Hematopoietic multipotent progenitor cell treated with erythropoietin and hydrocortisone succinate and interleukin-3 and kit ligand, for 4 days (in vitro differentiated cells): ENCODE results near the gene P2RY14.

Experiments
- DNase-seq: peaks from one replicate; pipeline ENCODE4 v3.0.0-alpha.2; 2015

P2RY14 gene

GRCh38 chr3:151210676-151211381, 67.5 kb downstream of the P2RY14 start:
- DNase-seq: peak; percentile 64

- peak; percentile 31 for DNase-seq
These were observed 68.7 kb downstream of the P2RY14 start for GRCh38 chr3:151209654-151210053.

DNA sequence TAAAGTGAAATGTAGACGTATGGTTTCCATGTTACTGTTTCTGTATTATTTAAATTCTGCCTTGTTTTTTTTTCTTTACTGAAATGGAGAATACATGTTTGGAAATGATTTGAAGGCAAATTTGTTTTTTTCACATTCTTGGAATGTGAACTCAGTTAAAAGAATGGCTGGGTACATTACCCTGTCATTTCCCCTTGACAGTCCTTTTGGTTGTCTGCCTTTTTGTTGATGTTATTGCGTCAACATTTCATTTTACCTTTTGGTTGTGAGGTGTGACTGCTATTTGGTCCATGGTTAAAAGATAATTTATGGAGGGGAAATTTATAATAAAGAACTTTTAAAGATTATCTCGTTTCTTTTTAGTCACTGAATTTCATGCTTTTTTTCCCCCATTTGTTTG, 72.1 kb downstream of the P2RY14 start:
- DNase-seq: no peak

GRCh38 chr3:151205482-151205881, 72.9 kb downstream of the P2RY14 start:
- no peak for DNase-seq

DNA sequence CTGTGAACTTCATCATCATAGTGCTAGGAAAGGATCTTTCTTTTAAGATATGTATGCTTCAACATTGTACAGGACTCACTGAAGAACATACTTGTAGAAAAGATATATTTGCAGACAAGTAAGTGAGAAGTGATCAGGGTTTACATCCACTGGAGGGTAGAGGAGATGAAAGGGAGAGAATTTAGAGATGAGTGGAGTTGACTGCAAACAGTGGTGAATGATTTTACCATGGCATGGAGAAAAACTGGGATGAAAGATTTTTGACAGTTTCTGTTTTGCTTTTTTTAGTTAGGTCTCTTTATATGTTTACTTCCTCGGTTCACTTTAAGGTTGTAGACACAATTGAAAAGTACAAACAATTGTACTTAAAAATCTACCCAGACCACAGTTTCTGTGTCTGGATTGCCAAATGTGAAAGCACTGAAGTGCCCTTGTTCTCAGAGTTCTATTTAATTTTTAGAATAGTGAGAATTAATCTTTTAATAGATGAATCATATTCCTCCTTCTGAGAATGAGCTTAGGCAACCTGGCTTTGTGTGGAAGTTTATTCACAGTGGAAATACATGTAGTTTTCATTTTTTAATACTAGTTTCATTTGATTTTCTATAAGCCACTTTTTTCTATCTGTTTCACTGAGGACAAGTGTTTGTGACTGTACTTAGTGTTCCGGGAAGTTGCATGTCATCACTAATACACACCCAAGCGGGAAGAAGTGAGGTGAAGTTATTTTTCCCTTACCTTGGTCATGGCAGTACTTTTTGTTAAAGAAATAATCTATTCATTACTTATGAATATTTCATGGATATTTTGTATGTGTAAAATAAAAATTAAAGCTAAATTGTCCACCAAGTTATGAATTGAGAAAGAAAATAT, 73.6 kb downstream of the P2RY14 start:
- no peak for DNase-seq

- peak; percentile 28 for DNase-seq
These were observed 75.3 kb downstream of the P2RY14 start, which contains the start of gene GPR171 for GRCh38 chr3:151203051-151203420. Gene GPR171, minus strand, starts transcription at chr3:151203216. Its CDS starts 3,830 bp downstream, at chr3:151199386.

DNA sequence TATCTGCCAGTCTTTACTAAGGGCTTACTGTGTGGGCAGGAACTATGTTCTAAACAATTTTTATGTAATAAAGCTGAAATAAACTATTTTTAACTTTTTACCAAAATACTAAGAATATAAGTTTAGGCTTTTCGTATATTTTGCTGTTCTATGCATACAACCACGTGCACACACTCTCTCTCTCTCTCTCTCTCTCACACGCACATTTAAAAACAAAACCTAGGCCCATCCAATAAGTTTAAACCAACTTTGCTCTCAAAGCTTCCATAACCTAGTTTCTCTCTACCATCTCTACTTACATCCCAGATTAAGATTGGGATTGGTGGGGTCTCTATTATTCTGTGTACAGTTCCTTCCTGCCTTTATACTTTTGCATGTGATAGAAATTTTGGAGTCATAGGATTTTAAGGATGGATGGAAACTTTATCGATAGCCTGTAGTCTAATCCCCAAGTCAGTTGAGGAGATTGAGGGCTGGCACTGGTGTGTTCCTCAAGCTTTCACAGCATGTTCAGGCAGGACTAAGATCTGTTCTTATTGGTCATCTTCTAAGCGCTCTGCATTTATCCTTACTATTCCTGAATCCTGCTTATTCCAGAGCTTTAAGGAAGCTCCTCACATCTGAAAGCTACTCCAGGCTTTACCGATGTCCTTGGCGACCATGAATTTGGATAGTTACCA, 77.2 kb downstream of the P2RY14 start:
- DNase-seq: no peak

DNA sequence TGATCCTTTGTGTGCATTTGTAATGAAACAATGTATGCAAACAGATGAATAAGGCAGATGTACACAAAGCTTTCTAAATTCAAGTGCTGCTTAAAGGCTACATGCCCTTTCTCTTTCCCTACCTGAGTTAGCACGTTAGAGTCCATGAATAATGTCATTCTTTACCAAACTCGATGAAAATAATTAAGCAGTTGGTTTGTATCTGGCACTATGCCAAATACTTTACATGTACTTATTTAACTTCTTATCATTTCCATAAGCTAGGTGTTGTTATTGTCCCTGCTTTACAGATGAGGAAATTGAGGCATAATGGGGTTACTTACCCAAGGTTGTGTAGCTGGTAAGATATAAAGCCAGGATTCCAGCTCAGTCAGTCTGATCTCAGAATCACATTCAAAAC, 77.8 kb downstream of the P2RY14 start:
- DNase-seq: no peak

DNA sequence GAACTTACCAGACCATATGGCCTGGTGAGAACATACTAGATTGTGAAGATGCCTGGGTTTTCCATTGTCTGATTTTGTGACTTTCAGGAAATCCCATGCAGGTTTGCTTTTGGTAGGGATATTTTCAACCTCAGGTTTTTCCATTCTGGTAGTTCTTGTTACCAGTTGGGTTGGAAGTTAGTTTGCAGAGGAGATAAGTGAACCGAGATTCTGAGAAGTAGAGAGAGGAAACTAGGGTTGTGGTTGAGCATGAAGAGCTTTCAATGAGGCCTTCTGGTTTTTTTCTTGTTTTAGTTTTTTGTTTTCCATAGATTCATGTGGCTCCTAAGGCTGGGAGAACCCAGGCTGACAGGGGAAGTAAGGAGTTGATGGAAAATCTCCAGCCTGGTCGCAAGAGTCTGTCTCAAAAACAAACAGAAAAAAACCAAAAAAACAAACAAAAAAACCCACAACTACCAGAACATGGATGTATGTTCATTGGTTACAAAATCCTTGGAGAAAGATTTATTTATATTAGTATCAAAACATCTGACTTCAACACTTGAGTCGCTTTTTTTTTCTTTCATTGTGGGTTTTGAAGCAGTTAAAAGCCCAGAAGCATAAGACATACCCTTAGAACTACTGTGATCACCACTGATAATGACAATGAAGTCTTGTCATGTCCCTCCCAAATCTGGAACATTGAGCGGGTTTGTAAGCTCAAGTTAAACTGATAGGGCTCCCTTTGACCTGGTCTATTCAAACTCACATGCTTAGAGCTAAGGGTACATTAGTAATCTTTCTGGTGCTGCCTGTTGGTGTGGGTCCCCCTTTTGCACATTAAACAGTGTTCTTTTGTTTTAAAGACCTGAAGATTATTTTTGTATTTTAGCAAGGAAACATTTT, 78.5 kb downstream of the P2RY14 start:
- DNase-seq: peak; percentile 39

DNA sequence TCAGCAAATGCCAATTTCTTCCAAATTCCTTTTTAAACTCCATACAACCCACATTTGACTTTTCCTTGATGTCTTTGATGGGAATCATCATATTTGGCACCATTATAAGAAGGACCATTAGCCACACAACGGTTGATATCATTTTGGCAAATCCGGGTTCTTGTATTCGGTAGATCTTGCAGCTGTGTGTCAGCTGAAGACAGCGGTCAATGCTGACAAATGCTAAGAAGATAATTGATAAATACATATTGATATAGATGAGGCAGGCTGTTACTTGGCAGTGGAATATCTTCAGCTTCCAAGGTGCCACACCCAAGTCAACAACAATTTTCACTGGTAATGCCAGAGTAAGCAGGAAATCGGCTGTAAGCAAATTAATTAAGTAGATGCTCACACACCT, 79.5 kb downstream of the P2RY14 start:
- no peak for DNase-seq

DNA sequence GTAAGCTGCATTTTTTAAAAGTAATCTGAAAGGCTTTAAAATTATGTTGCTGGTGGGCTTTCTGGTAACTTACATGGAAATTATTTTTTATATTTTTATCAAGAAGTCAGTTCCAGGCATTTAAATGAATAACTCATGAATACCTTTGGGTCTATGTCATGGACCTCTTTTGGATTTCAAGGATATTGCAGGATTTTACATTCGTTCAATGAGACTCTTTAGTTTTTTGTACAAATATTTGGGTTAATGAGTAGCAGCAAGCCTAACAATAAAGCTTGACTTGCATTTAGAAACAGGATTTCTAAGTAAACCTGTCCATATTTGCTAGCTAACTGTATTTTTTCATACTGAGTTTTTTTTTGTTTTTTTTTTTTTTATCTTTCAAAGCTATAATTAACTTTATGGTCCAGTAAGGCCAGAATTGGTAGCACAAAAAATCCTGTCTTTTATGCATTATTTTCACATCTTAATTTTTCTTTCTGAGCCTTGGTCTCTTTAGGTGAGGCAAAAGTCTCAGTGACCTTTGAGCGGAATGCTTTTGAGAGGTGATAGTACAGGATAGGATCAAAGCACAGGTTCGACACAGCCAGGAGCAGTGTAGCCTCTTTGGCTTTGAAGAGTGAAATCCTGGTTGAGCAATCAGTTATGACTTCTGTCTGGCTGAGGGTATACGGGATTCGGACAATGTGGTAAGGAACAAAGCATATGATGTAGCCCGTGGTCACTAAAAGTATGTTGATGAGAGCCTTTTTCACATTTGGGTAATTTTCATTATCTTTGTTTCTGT, 80.2 kb downstream of the P2RY14 start:
- no peak for DNase-seq

- no peak for DNase-seq
These were observed 81.1 kb downstream of the P2RY14 start for GRCh38 chr3:151197228-151197627.

- DNase-seq: no peak
These were observed 81.9 kb downstream of the P2RY14 start for GRCh38 chr3:151196434-151196833.

DNA sequence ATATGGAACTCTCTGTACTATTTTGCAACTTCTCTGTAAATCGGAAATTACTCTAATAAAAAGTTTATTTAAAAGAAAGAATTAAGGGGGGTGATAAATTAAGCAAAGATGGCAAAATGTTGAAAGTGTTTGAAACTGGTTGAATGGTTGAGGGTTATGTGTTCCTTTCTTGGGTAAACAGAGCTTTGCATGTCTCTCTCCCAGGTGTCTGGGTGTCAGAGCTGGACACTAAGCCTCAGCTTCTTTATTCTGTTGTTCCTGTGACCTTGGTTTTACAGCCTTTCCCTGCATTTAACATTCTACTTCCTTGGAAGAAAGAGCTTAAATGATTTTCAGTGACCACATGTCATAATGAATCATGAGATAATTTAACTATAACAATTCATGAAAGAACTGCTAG, 82.5 kb downstream of the P2RY14 start:
- DNase-seq: no peak

DNA sequence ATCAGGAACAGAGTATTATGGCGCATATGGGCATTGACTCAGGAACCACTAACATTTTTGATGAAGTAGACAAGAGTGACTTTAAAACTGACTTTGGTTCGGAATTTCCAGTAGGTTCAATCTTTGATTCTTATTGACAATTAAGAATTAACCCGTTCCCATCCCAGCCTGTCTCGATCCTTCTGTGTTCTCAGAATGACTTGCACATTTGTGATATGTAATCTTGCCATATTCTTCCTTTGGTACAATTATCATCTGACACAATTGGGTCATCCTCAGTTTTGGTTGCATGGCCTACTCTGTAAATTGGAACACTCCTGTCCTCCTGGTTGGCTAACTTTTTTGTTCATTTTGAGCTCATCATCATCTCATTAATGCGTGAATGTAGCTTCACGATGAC, 85.8 kb downstream of the P2RY14 start:
- no peak for DNase-seq

DNA sequence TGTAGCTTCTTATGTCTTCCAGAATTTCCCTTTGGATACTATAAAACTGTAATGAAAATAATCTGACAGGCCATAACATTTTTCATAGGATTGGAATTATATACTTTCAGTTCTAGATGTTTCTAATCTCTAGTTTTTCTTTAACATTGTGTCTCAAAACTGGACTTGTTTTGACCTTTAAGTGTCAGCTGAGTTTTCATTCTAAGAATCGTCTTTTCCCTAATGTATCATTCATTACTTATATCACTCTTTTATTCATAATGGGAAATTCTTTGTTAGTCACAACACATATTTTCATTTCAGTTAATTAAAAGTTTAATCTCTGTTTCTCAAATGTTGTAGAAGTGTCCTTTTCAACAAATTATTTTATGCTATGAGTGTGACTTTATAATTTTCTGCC, 87.2 kb downstream of the P2RY14 start:
- DNase-seq: no peak

- no peak for DNase-seq
These were observed 95.1 kb downstream of the P2RY14 start for GRCh38 chr3:151183265-151183671.

GRCh38 chr3:151182349-151183079, 95.8 kb downstream of the P2RY14 start:
- no peak for DNase-seq

- DNase-seq: no peak
These were observed 100.0 kb downstream of the P2RY14 start for GRCh38 chr3:151178208-151178845.

DNA sequence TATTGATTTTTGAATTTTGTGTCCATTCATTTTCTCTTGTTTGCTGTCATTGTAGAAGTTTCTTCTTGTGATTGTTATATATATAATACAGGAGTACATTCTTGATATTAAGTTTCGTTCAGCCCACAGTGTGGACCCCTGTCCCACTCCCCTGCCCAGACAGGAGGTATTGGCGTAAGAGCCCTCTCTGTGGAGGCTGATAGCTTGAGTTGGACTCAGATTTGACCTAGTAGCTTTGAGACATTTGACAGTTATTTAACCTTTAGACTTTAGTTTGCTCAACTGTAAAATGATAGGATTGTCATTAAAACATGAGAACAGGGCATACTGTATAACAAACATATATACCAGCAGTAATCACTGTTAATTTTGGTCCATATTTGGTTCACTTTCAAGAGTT, 102.4 kb downstream of the P2RY14 start:
- DNase-seq: no peak

- DNase-seq: peak; percentile 39
These were observed 104.0 kb downstream of the P2RY14 start for GRCh38 chr3:151174351-151174750.
